GM20000 (cell line): ENCODE data around the gene ZNF70.

Source experiments
- DNase-seq: peaks from one replicate; pipeline ENCODE4 v3.0.0; 2012; ENCODE audit warnings: low spot score
- TF ChIP-seq, protein P1 (sequence below): IDR thresholded peaks from 2 replicates; pipeline ENCODE4 v1.5.1; 2012; ENCODE audit warnings: mild to moderate bottlenecking, control low read depth; ENCODE audit errors: extremely low read depth, missing control alignments

Gene ZNF70

DNA sequence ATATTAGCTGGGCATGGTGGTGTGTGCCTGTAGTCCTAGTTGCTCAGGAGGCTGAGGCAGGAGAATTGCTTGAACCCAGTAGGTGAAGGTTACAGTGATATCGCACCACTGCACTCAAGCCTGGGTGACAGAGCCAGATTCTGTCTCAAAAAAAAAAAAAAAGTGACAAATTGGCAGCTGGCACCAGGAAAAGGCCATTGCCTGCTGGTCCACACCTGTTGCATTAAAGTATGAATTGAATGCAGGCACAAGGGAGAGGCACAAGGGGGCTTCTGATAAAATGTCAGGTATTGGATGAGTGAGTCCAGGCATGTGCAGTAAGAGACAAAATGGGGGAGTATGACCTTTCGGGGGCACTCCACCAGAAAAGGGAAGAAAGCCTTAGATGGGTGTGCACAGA lies 28.2 kb downstream of the ZNF70 start:
- TF ChIP-seq, protein P1, sequence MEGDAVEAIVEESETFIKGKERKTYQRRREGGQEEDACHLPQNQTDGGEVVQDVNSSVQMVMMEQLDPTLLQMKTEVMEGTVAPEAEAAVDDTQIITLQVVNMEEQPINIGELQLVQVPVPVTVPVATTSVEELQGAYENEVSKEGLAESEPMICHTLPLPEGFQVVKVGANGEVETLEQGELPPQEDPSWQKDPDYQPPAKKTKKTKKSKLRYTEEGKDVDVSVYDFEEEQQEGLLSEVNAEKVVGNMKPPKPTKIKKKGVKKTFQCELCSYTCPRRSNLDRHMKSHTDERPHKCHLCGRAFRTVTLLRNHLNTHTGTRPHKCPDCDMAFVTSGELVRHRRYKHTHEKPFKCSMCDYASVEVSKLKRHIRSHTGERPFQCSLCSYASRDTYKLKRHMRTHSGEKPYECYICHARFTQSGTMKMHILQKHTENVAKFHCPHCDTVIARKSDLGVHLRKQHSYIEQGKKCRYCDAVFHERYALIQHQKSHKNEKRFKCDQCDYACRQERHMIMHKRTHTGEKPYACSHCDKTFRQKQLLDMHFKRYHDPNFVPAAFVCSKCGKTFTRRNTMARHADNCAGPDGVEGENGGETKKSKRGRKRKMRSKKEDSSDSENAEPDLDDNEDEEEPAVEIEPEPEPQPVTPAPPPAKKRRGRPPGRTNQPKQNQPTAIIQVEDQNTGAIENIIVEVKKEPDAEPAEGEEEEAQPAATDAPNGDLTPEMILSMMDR, result no peak
- DNase-seq, result no peak

DNA sequence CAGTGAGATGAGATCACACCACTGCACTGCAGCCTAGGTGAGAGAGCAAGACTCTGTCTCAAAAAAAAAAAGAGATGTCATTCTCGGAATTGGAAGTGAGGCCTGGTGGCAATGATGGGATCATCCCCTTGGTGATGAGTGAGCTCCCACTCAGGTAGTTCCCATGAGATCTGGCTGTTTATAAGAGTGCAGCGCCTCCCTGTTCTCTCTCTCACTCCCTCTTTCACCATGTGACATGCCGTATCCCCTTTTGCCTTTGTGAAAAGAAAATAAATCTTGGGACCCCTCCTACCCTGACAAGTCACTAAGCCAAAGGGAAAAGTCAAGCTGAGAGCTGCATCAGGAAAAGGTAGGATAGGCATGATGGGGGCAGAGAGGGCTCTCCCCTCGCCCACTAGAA lies 28.8 kb downstream of the ZNF70 start:
- DNase-seq, result no peak
- TF ChIP-seq, protein P1, result no peak

DNA sequence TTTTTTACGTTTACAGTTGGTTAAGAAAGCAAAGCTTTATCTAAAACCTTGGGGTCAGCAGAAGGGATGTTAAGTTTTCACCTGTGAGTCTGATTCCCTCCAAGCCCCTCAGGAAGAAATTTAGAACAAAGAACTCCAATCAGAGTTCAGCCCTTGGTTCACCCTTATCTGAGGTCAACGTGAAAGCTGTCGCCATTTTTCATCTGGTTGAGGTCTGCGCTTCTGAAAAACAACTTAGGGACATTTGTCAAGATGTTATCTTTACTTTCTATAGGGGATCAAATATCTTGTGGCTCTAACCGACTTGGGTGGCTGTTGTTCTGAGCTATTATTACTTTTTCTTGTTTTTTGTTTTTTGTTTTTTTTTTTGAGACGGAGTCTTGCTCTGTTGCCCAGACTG lies 30.1 kb downstream of the ZNF70 start:
- no peak for DNase-seq
- TF ChIP-seq, protein P1, result no peak

DNA sequence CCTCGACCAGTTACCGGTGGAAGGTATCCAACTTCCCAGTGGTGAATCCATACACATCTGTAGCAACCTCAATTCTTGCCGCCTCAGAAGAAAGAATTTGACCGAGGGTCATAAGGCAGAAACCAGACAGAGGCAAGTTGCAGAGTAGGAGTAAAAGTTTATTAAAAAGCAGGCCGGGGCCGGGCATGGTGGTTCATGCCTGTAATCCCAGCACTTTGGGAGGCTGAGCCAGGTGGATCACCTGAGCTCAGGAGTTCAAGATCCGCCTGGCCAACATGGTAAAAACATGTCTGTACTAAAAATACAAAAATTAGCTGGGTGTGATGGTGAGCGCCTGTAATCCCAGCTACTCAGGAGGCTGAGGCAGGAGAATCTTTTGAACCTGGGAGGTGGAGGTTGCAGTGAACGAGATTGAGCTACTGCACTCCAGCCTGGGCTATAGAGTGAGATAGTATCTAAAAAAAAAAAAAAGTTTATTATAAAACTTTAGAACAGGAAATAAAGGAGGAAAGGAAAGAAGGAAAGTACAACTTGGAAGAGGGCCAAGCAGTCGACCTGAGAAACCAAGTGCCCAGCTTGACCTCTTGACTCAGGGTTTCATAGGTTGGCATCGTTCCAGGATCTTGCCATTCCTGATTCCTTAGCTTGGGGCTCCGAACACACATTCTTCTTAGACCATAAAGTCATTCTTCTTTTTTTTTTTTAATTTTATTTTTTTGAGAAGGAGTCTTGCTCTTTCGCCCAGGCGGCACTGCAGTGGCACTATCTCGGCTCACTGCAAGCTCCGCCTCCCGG lies 32.3 kb downstream of the ZNF70 start:
- TF ChIP-seq, protein P1, result no peak

DNA sequence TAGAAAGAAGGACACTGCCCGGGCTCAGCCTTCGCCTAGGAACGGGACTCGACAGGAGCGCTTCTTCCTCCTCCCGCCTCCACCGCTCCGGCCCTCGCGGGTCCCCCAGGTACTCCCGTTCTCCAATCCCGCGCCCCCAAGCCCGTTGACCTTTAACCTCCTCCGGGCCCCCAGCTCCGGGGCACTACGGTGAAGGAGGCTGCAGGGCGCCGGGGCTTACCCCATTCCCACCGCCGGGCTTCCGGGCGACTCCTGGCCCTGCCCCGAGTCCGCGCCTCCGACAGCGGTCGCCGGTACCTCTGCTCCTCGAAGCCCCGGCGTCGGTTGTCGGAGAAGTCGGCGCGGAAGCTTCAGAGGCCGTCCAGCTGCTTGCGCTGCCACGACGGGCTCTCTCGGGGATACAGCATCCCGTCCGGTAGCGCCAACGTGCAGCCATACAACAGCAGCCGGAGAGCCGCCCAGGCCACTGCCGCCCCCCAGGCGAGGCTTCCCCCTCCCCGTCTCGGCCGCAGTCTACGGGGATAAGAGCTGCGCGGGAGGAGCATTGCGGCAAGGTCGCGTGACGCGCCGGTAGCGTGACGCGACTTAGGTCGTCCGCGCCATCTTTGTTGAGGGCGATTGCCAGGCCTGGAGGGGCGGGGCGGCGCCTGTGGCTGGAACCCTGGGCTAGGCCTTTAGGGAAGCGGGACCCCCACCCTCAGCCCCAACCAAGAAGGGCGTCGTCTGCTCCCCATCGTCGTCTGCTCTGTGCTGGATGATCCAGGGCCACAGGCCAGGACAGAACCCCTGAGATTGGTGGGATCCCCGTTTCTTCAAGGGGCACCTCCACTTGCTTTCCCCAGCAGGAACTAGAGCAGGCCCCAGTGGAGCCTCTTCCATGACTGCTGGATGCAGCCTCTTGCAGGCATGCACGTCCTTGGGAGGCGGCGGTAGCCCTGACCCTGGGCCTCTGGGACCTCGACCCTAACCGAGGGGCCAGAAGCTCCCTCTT lies 33.8 kb downstream of the ZNF70 start:
- TF ChIP-seq, protein P1, result no peak
- peak; percentile 90 for DNase-seq

More for the DNA sequence above, 32.3 kb downstream of the ZNF70 start:
- no peak for DNase-seq

DNA sequence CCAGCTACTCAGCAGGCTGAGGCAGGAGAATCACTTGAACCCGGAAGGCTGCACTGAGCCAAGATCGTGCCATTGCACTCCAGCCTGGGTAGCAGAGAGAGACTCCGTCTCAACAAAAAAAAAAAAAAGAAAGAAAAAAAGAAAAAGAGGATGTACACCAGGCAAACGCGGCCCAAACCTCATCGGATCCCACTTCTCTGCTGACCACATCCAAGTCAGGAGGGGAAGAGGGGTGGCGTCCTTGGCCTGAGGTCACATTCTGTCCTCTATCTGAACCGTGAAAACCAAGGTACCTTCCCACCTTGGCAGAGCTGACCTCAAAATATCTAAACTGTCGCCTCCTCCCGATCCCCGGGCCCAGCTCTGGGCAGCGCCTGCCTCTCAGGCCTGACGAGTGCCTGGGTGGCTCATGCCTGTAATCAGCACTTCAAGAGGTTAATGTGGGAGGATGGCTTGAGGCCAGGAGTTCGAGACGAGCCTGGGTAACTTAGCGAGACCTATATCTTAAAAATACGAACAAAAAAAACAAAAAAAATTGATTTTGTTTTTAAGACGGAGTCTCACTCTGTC lies 35.0 kb downstream of the ZNF70 start:
- no peak for DNase-seq
- TF ChIP-seq, protein P1, result no peak
